Adrenal gland (tissue), 12 donors: Measurements from ENCODE around the gene LINC01488. TPM values are rescaled to one million over a fixed set of nuclear protein-coding genes. Genes with fewer than 3 reads are reported as not detected.

Source experiments
- DNase-seq, 7 donors: peaks; one replicate each; pipeline ENCODE4 v3.0.0-alpha.2; 2019 to 2020
- H3K27ac ChIP-seq, 5 donors: fragments of 200-600 bp; sonication (generic) in 4 of 5; 1 replicate in 3 of 5; 2 replicates in 2 of 5; pipeline versions ENCODE4 v1.5.1 to v1.8.0; 2016 to 2020; ENCODE audit warnings: mild to moderate bottlenecking in 1 of 5
- H3K27me3 ChIP-seq: fragments of 200-600 bp; 2 replicates; pipeline ENCODE4 v1.8.0; 2021
- H3K36me3 ChIP-seq, 2 donors: fragments of 200-600 bp; replicated peaks in 1 of 2; 1 replicate in 1 of 2; 2 replicates in 1 of 2; pipeline versions ENCODE4 v1.5.1 to v1.8.0; 2018 to 2022
- H3K4me1 ChIP-seq, 2 donors: fragments of 200-600 bp; replicated peaks in 1 of 2; 1 replicate in 1 of 2; 2 replicates in 1 of 2; pipeline versions ENCODE4 v1.5.1 to v1.8.0; 2018 to 2021
- H3K4me3 ChIP-seq, 4 donors: fragments of 200-600 bp; sonication (generic) in 3 of 4; one replicate each; pipeline ENCODE4 v1.5.1; 2016 to 2018
- H3K9me3 ChIP-seq, 3 donors: fragments of 200-600 bp; sonication (generic) in 1 of 3; replicated peaks in 1 of 3; 1 replicate in 2 of 3; 2 replicates in 1 of 3; pipeline versions ENCODE4 v1.5.1 to v1.8.0; 2016 to 2021
- POLR2A ChIP-seq, 2 donors: fragments of 450-650 bp; IDR thresholded peaks; one replicate each; pipeline ENCODE4 v1.6.1; 2017; ENCODE audit warnings: antibody characterized with exemption in 2 of 2, mild to moderate bottlenecking in 2 of 2, moderate library complexity in 1 of 2
- WGBS, 4 donors: extraction: QIAGEN DNeasy Blood & Tissue Kit in 2 of 4; methylation state at CpG; one replicate each; pipeline versions ENCODE4 v1.1.5 to v1.1.7; 2013 to 2017; 5-methylcytosine and 5-hydroxymethylcytosine counted together
- intact Hi-C, 2 donors: fragments of 100-400 bp; cut with DNase I; formaldehyde crosslinking; loops; one replicate each; pipeline versions ENCODE4 v1.14.1 to v1.15.0; 2022 to 2023
- polyA plus RNA-seq, 3 donors: library from polyadenylated mRNA; stranded (reverse); fragments of 200-250 nt in 2 of 3; fragments of 350-450 nt in 1 of 3; fragmentation: Illumina TruSeq in 1 of 3; extraction: RNeasy Lipid Tissue Mini Kit (QIAGEN cat#74804) in 1 of 3; gene quantifications; one replicate each; pipeline ENCODE4 v1.2.3, GENCODE V29; 2013 to 2014
- total RNA-seq, 9 donors: library from RNA; depleted of rRNA in 4 of 9; stranded (reverse); fragments of >200 nt in 4 of 9; fragments of 120-200 nt in 1 of 9; fragmentation: NEBNext Ultra II Directional in 1 of 9; extraction: Animal tissue kit (Norgen Biotek cat#: 25700) in 1 of 9; gene quantifications; one replicate each; pipeline versions ENCODE4 v1.1.0 to v1.2.4, GENCODE V29; 2013 to 2023
- TF ChIP-seq, protein P1 (sequence below), 6 experiments: fragments of 450-650 bp in 4 of 6; fragments of 200-600 bp in 2 of 6; sonication (generic) in 1 of 6; IDR thresholded peaks; 1 replicate in 5 of 6; 2 replicates in 1 of 6; pipeline versions ENCODE4 v1.5.1 to v1.8.0; 2016 to 2021; ENCODE audit warnings: antibody characterized with exemption in 6 of 6, mild to moderate bottlenecking in 2 of 6, moderate library complexity in 1 of 6
- donor health status: healthy with polysubstance abuse.
- donor health status: Bipolar disorder and iron deficiency.
- donor health status: DM: yes; HTN: yes; CAD: no.
- donor health status: DM: no; HTN: no; CAD: no.
- donor health status: DM: no; HTN: no; CAD: no.
- donor health status: DM: yes; HTN: yes; CAD: no.

Gene LINC01488
- total and polyA plus RNA-seq, 12 donors: not detected

DNA sequence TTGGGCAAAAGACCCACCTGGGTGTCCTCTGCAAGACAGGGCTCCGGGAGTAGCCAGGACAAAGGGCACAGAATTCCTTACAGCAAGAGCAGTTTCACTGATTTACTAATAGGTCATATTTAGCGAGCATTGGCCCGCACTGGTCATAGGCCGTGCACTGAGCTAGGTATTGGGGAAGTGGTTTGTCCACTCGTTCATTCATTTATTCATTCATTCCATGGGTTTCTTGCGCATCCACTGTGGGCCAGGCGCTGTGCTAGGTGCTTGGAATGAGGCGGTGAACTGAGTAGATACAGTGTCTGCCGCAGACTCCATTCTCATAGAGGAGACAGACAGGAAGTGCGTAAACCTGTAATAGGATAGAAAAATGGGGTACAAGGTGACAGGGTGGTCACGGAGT is 13.2 kb upstream of the LINC01488 start:
- Histone ChIP-seq H3K4me1 (no peaks in the 10 kb centered on the region), H3K4me3 (no peak overlapping the region), H3K36me3 (no peaks in the 10 kb centered on the region), H3K9me3 (no peaks in the 10 kb centered on the region), H3K27ac (no peak overlapping the region), H3K27me3 (peaks cover 4% of the 10 kb centered on the region)
- TF ChIP-seq, protein P1, sequence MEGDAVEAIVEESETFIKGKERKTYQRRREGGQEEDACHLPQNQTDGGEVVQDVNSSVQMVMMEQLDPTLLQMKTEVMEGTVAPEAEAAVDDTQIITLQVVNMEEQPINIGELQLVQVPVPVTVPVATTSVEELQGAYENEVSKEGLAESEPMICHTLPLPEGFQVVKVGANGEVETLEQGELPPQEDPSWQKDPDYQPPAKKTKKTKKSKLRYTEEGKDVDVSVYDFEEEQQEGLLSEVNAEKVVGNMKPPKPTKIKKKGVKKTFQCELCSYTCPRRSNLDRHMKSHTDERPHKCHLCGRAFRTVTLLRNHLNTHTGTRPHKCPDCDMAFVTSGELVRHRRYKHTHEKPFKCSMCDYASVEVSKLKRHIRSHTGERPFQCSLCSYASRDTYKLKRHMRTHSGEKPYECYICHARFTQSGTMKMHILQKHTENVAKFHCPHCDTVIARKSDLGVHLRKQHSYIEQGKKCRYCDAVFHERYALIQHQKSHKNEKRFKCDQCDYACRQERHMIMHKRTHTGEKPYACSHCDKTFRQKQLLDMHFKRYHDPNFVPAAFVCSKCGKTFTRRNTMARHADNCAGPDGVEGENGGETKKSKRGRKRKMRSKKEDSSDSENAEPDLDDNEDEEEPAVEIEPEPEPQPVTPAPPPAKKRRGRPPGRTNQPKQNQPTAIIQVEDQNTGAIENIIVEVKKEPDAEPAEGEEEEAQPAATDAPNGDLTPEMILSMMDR (IDR thresholded peaks at IDR 0.05): no peak
- TF ChIP-seq POLR2A (IDR thresholded peaks at IDR 0.05): no peak
- DNase-seq: no peak
- WGBS, 4 donors: 85 to 91% (median 90%) methylated on average over 11 of the region's 11 CpGs
- intact Hi-C loops: loop anchor here in 1 of 2 donors (10.0 kb wide), 1 partner anchor 167 kb away; no protein-coding TSS in a partner anchor

DNA sequence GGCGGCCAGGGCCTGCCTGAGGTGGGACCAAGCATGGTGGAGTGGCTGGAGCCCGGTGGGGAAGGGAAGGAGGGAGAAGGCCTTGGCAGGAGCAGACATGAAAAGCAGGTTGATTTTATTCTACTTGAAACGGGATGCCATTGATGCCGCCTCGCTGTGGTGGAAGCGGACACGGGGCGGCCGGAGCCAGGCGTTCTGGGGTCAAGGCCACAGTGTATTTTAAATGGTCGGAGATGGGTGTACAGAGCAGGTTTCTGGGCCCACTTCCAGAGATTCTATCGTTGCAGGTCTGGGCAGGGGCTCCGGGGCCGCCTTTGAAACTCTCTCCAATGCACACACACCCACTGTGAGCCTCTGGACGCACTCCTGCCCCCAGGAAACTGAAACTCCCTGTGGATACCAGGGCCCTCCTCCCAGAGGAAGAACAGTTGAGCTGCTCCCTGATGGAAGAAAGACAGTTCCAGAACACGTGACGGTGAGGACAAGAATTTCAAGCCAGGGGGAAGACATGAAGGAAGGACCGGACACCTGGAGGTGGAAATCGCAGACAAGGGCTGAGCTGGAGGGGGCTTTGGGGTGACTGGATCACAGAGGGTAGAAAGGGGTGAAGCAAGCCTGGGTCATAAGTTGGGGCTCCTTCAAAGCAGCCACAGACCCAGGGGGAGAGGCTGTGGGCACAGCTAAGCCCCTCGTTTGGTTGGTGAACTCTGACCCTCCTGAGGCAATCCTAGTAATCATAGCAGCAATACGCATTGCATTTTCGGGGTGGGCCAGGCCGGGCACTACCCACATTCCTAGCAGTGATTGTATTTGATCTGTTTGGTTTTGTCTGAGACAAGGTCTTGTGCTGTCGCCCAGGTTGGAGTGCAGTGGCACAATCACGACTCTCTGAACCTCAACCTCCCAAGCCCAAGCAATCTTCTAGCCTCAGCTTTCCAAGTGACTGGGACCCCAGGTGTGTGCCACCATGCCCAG is 12.3 kb upstream of the LINC01488 start:
- H3K4me1 ChIP-seq: no peaks in the 10 kb centered on the region
- no peak overlapping the region for H3K27ac ChIP-seq
- 90 to 97% (median 93%) methylated on average over 22 to 25 of the region's 25 CpGs for WGBS, 4 donors
- H3K36me3 ChIP-seq: no peaks in the 10 kb centered on the region
- intact Hi-C loops: loop anchor here in 1 of 2 donors (10.0 kb wide), 1 partner anchor 166 kb away; no protein-coding TSS in a partner anchor
- no peak for DNase-seq
- no peaks in the 10 kb centered on the region for H3K9me3 ChIP-seq
- H3K4me3 ChIP-seq: no peak overlapping the region
- TF ChIP-seq, protein P1 (IDR thresholded peaks at IDR 0.05): no peak
- TF ChIP-seq POLR2A (IDR thresholded peaks at IDR 0.05): no peak
- H3K27me3 ChIP-seq: peaks cover 4% of the 10 kb centered on the region

DNA sequence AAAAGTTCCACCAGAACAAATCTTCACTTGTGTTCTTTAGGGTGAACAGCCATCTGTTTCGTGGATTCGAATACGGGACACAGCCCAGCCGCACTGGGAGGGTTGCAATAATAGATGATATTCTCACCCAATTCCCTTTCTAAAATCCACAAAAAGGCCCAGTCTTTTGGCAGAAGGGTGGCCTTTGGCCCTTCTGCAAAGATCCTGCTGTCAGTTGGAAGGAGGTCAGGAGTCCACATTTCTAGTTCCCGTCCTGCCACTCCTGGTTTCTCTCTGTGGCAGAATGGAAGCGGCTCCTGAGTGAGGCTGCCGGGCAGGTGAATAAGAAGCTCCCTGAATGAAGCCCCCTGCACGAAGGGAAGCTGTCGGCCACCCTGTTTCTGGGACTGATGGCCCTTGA is 11.2 kb upstream of the LINC01488 start:
- TF ChIP-seq POLR2A (IDR thresholded peaks at IDR 0.05): no peak
- TF ChIP-seq, protein P1 (IDR thresholded peaks at IDR 0.05): no peak
- Histone ChIP-seq H3K36me3 (no peaks in the 10 kb centered on the region), H3K27me3 (peaks cover 4% of the 10 kb centered on the region), H3K4me3 (no peak overlapping the region), H3K4me1 (no peaks in the 10 kb centered on the region), H3K27ac (no peak overlapping the region), H3K9me3 (no peaks in the 10 kb centered on the region)
- intact Hi-C loops: no loop called here
- WGBS, 4 donors: 90 to 99% (median 93%) methylated on average over 7 to 9 of the region's 9 CpGs
- no peak for DNase-seq

DNA sequence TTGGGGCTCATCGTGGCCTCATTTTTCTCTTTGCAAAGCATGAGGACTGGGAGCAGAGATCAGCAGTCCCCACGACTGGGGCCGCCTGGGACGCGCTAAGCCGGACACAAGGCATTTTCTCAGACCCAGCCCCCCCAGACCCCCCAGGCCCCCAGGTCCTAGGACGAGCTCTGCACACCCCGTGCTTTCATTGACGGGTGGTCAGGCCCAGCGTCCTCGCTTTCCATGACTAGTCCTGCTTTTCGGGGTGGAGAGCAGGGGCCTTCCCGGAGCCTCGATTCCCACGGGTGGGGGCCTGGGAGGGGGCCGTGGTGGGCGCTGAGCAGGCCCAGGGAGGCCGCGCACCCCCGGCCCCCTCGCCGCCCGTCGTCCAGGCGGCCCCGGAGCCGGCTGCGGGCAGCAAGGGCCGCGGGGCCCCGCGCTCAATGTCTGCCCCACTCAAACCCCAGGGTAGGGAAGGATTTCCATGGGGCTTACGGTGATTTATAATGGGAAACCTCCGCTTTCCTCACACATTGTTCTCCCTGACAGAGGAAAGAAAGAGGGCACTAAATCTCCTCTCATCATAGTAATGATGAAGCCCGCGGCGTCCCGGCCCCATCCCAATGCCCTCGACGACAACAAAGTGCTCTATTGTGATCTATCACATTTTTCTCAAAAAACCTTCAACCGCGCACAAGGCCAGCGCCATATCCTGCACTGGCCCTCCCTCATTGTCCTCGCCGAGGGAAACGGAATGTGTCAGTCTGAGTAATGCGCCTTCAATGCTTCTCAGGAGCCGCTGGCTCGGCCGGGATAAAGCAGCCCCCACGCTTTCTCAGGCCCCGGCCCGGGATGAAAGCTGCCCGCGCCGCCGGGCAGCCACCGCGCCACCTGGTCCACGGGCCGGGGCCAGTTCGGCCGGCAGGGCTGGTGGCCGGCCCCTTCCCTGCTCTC is 10.4 kb upstream of the LINC01488 start:
- peak in 4 of 7 donors; percentile 23 to 45 (median 28) for DNase-seq
- 24 to 46% (median 39%) methylated on average over 29 to 64 of the region's 64 CpGs for WGBS, 4 donors
- Histone ChIP-seq H3K36me3 (no peaks in the 10 kb centered on the region), H3K27ac (no peak overlapping the region), H3K4me3 (no peak overlapping the region), H3K4me1 (no peaks in the 10 kb centered on the region), H3K27me3 (peaks cover 4% of the 10 kb centered on the region), H3K9me3 (no peaks in the 10 kb centered on the region)
- no peak for TF ChIP-seq POLR2A (IDR thresholded peaks at IDR 0.05)
- TF ChIP-seq, protein P1 (IDR thresholded peaks at IDR 0.05): no peak
- intact Hi-C loops: no loop called here
